DOHH2 (cell line): ENCODE measurements around the gene KLHL15.
A peak's percentile ranks its signal among the peaks of the same experiment; 100 is the strongest.

Experiments
- H3F3A ChIP-seq: fragments of 200-600 bp; sonication (generic), shearing (Covaris generic); 2 replicates; pipeline ENCODE4 v1.6.0; 2016; ENCODE audit warnings: antibody characterized with exemption, mild to moderate bottlenecking; ENCODE audit not compliant: control insufficient read depth, insufficient read depth
- H3K27ac ChIP-seq: fragments of 200-600 bp; sonication (generic); 2 replicates; pipeline ENCODE4 v1.5.1; 2014; ENCODE audit warnings: low read depth, mild to moderate bottlenecking, low read length, moderate library complexity
- H3K27me3 ChIP-seq: fragments of 200-600 bp; sonication (generic); 2 replicates; pipeline ENCODE4 v1.6.1; 2014; ENCODE audit warnings: mild to moderate bottlenecking, low read length, mixed read lengths; ENCODE audit not compliant: control insufficient read depth
- H3K36me3 ChIP-seq: fragments of 200-600 bp; sonication (generic); 2 replicates; pipeline ENCODE4 v1.6.1; 2014; ENCODE audit warnings: mild to moderate bottlenecking, low read length, moderate library complexity, mixed read lengths; ENCODE audit not compliant: control insufficient read depth
- H3K4me1 ChIP-seq: fragments of 200-600 bp; sonication (generic); 2 replicates; pipeline ENCODE4 v1.6.1; 2014; ENCODE audit warnings: mild to moderate bottlenecking, low read length, mixed read lengths; ENCODE audit not compliant: control insufficient read depth
- H3K4me2 ChIP-seq: fragments of 200-600 bp; sonication (generic); 2 replicates; pipeline ENCODE4 v1.6.0; 2014; ENCODE audit warnings: mild to moderate bottlenecking, low read length, moderate library complexity
- H3K4me3 ChIP-seq: fragments of 200-600 bp; sonication (generic); 2 replicates; pipeline ENCODE4 v1.5.1; 2014; ENCODE audit warnings: mild to moderate bottlenecking, low read length, mixed read lengths
- H3K79me2 ChIP-seq: fragments of 200-600 bp; sonication (generic); 2 replicates; pipeline ENCODE4 v1.6.1; 2014; ENCODE audit warnings: mild to moderate bottlenecking, low read length, mixed read lengths; ENCODE audit not compliant: control insufficient read depth
- H3K9me2 ChIP-seq: fragments of 200-600 bp; sonication (generic); replicated peaks from 2 replicates; pipeline ENCODE4 v1.6.1; 2014; ENCODE audit warnings: mild to moderate bottlenecking, low read length, mixed read lengths; ENCODE audit not compliant: control insufficient read depth
- H3K9me3 ChIP-seq: fragments of 200-600 bp; sonication (generic); 2 replicates; pipeline ENCODE4 v1.6.1; 2014; ENCODE audit warnings: antibody characterized with exemption, low read length, mixed read lengths; ENCODE audit not compliant: control insufficient read depth, insufficient read depth
- H4K20me1 ChIP-seq: fragments of 200-600 bp; sonication (generic); 2 replicates; pipeline ENCODE4 v1.6.0; 2014; ENCODE audit warnings: low read depth, mild to moderate bottlenecking, antibody characterized with exemption, low read length, moderate library complexity; ENCODE audit not compliant: control insufficient read depth, insufficient read depth
- CTCF ChIP-seq: fragments of 200-600 bp; sonication (generic); IDR thresholded peaks from one replicate; pipeline ENCODE4 v1.5.1; 2014; ENCODE audit warnings: antibody characterized with exemption, mild to moderate bottlenecking, low read depth, low read length; ENCODE audit not compliant: poor library complexity, severe bottlenecking
- EZH2phosphoT487 ChIP-seq: fragments of 200-600 bp; sonication (generic); IDR thresholded peaks from 2 replicates; pipeline ENCODE4 v1.6.1; 2017; ENCODE audit warnings: borderline replicate concordance, mild to moderate bottlenecking, antibody characterized with exemption, low read length, moderate library complexity, mixed read lengths

KLHL15 gene

GRCh38 chrX:23964191-23964590, 62.8 kb downstream of the KLHL15 start:
- H3K4me2 ChIP-seq, result no peak overlapping the region
- H3K27me3 ChIP-seq, result no peaks in the 10 kb centered on the region
- no peaks in the 10 kb centered on the region for H3K4me1 ChIP-seq
- no peak overlapping the region for H3K4me3 ChIP-seq
- no peaks in the 10 kb centered on the region for H3K79me2 ChIP-seq
- no peaks in the 10 kb centered on the region for H3F3A ChIP-seq
- no peaks in the 10 kb centered on the region for H3K9me2 ChIP-seq
- TF ChIP-seq CTCF (no peak), EZH2phosphoT487 (no peak)
- H4K20me1 ChIP-seq, result no peaks in the 10 kb centered on the region
- no peak overlapping the region for H3K27ac ChIP-seq
- H3K36me3 ChIP-seq, result no peaks in the 10 kb centered on the region
- no peaks in the 10 kb centered on the region for H3K9me3 ChIP-seq

- no peaks in the 10 kb centered on the region for H3F3A ChIP-seq
- no peak overlapping the region for H3K4me2 ChIP-seq
- H3K79me2 ChIP-seq, result no peaks in the 10 kb centered on the region
- H3K9me2 ChIP-seq, result no peaks in the 10 kb centered on the region
- H3K9me3 ChIP-seq, result no peaks in the 10 kb centered on the region
- H3K27ac ChIP-seq, result no peak overlapping the region
- no peaks in the 10 kb centered on the region for H3K4me1 ChIP-seq
- no peak overlapping the region for H3K4me3 ChIP-seq
- H3K27me3 ChIP-seq, result no peaks in the 10 kb centered on the region
- H4K20me1 ChIP-seq, result no peaks in the 10 kb centered on the region
- TF ChIP-seq CTCF (no peak), EZH2phosphoT487 (no peak)
- no peaks in the 10 kb centered on the region for H3K36me3 ChIP-seq
Observed at GRCh38 chrX:23959781-23960180, 67.2 kb downstream of the KLHL15 start.

- TF ChIP-seq EZH2phosphoT487 (no peak), CTCF (no peak)
- Histone ChIP-seq H3K4me3 (no peak overlapping the region), H3F3A (no peaks in the 10 kb centered on the region)
Observed at GRCh38 chrX:23954396-23954795, 72.6 kb downstream of the KLHL15 start.

GRCh38 chrX:23953908-23954269, 73.1 kb downstream of the KLHL15 start:
- H3K27me3 ChIP-seq, result no peaks in the 10 kb centered on the region
- H3K9me2 ChIP-seq, result no peaks in the 10 kb centered on the region
- H4K20me1 ChIP-seq, result no peaks in the 10 kb centered on the region
- peaks cover 18% of the 10 kb centered on the region for H3K4me1 ChIP-seq
- H3K9me3 ChIP-seq, result no peaks in the 10 kb centered on the region
- no peak overlapping the region for H3K27ac ChIP-seq
- H3K36me3 ChIP-seq, result no peaks in the 10 kb centered on the region
- H3K4me2 ChIP-seq, result peak overlapping the region; percentile 70
- TF ChIP-seq EZH2phosphoT487, result no peak
- TF ChIP-seq CTCF, result peak; percentile 24
- H3K4me3 ChIP-seq, result peak overlapping the region; percentile 67
- no peaks in the 10 kb centered on the region for H3K79me2 ChIP-seq
- H3F3A ChIP-seq, result no peaks in the 10 kb centered on the region

More at GRCh38 chrX:23954396-23954795, 72.6 kb downstream of the KLHL15 start:
- Histone ChIP-seq H3K27me3 (no peaks in the 10 kb centered on the region), H4K20me1 (no peaks in the 10 kb centered on the region), H3K4me1 (peaks cover 18% of the 10 kb centered on the region), H3K27ac (no peak overlapping the region), H3K9me2 (no peaks in the 10 kb centered on the region), H3K79me2 (no peaks in the 10 kb centered on the region), H3K36me3 (no peaks in the 10 kb centered on the region), H3K4me2 (peak overlapping the region; percentile 70), H3K9me3 (no peaks in the 10 kb centered on the region)
